Type B pancreatic cell (in vitro differentiated cells): ENCODE results near the gene CEPT1. TPM values are rescaled to one million over a fixed set of nuclear protein-coding genes. Genes with fewer than 3 reads are reported as not detected.

Experiments
- DNase-seq: peaks from one replicate; pipeline ENCODE4 v3.0.0; 2021; ENCODE audit warnings: mixed read lengths; ENCODE audit not compliant: unreplicated experiment; ENCODE audit errors: extremely low spot score
- H3K27ac Mint-ChIP-seq: 2 replicates; pipeline ENCODE4 v1.8.0; 2021; ENCODE audit warnings: mild to moderate bottlenecking, mixed read lengths
- H3K27me3 Mint-ChIP-seq: 2 replicates; pipeline ENCODE4 v1.8.0; 2021; ENCODE audit warnings: mixed read lengths
- H3K36me3 Mint-ChIP-seq: 2 replicates; pipeline ENCODE4 v1.8.0; 2021; ENCODE audit warnings: mixed read lengths
- H3K4me1 Mint-ChIP-seq: one replicate; pipeline ENCODE4 v1.8.0; 2021; ENCODE audit warnings: mixed read lengths; ENCODE audit not compliant: unreplicated experiment
- H3K4me3 Mint-ChIP-seq: 2 replicates; pipeline ENCODE4 v1.8.0; 2021; ENCODE audit warnings: mild to moderate bottlenecking, mixed read lengths
- H3K9me3 Mint-ChIP-seq: 2 replicates; pipeline ENCODE4 v1.8.0; 2021; ENCODE audit warnings: mixed read lengths
- CTCF ChIP-seq: fragments of 200-600 bp; sonication (generic); conservative IDR thresholded peaks from 2 replicates; pipeline ENCODE4 v1.5.0; 2021; ENCODE audit warnings: antibody characterized with exemption, mild to moderate bottlenecking
- total RNA-seq: library from RNA; stranded (reverse); gene quantifications from 2 replicates; pipeline ENCODE4 v1.2.1, GENCODE V29; 2021; ENCODE audit warnings: low replicate concordance

Gene CEPT1
- total RNA-seq, 1 donor from 2014 or later, result 41.0 TPM

DNA sequence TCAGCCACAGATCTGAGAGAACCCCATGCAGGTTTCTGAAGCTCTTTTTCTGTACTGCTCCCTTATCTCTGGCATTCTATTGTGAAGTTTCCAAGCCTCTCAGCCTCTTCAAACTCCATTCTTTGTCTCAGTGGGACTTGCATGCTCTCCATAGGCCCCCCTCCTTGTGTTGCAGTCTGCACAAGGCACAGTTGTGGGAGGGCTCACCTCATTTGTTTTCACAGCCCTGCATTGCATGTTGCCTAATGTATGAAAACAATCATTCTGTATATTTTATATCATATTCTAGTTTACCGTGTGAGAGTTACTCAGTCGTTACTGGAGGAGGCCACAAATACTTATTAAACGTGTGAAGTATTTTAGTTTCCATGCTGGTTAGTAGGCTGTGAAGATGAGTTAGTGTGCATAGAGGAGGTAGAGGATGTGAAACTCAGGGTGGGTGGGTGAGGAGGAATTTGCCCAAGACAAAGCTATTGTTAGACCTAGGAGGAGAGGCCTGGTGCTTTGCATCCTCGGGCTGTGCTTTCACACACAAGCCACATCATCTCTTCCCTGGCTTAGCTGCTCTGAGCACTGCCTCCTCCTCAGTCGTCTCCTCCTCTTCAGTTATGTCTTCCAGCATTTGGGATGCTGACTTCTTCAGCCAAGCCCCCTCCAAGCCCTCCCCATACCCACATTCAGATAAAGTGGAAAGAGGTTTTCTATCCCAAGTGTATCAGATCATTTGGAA is 79.7 kb downstream of the CEPT1 start:
- Mint-ChIP-seq H3K27me3 (no peaks in the 10 kb centered on the region), H3K4me3 (no peak overlapping the region), H3K27ac (peak overlapping the region; percentile 65), H3K9me3 (no peaks in the 10 kb centered on the region), H3K4me1 (peaks cover 29% of the 10 kb centered on the region), H3K36me3 (peaks cover 4% of the 10 kb centered on the region)
- DNase-seq, result no peak
- TF ChIP-seq CTCF, result no peak

GRCh38 chr1:111220302-111220890 is 80.4 kb downstream of the CEPT1 start:
- Mint-ChIP-seq H3K27ac (peak overlapping the region; percentile 65), H3K4me1 (peaks cover 30% of the 10 kb centered on the region)
- DNase-seq, result no peak

GRCh38 chr1:111221276-111221632 is 81.2 kb downstream of the CEPT1 start:
- no peak overlapping the region for H3K4me3 Mint-ChIP-seq
- no peaks in the 10 kb centered on the region for H3K9me3 Mint-ChIP-seq
- peaks cover 31% of the 10 kb centered on the region for H3K4me1 Mint-ChIP-seq
- no peak for DNase-seq
- peaks cover 4% of the 10 kb centered on the region for H3K36me3 Mint-ChIP-seq
- no peak for TF ChIP-seq CTCF
- peak overlapping the region; percentile 77 for H3K27ac Mint-ChIP-seq
- H3K27me3 Mint-ChIP-seq, result no peaks in the 10 kb centered on the region

More at GRCh38 chr1:111220302-111220890, 80.4 kb downstream of the CEPT1 start:
- Mint-ChIP-seq H3K9me3 (no peaks in the 10 kb centered on the region), H3K4me3 (no peak overlapping the region), H3K27me3 (no peaks in the 10 kb centered on the region), H3K36me3 (peaks cover 4% of the 10 kb centered on the region)
- no peak for TF ChIP-seq CTCF

GRCh38 chr1:111221633-111222291 is 81.7 kb downstream of the CEPT1 start:
- peak overlapping the region; percentile 77 for H3K27ac Mint-ChIP-seq
- DNase-seq, result no peak

More at GRCh38 chr1:111221633-111222291, 81.7 kb downstream of the CEPT1 start:
- peaks cover 2% of the 10 kb centered on the region for H3K36me3 Mint-ChIP-seq
- TF ChIP-seq CTCF, result no peak
- peaks cover 31% of the 10 kb centered on the region for H3K4me1 Mint-ChIP-seq
- no peak overlapping the region for H3K4me3 Mint-ChIP-seq
- H3K27me3 Mint-ChIP-seq, result no peaks in the 10 kb centered on the region
- no peaks in the 10 kb centered on the region for H3K9me3 Mint-ChIP-seq
